Upper lobe of left lung (tissue), 4 donors: ENCODE measurements around the gene LRRC17.

Experiments used
- EP300 ChIP-seq, 4 donors: sonication (generic); formaldehyde crosslinking; IDR thresholded peaks; one replicate each; pipeline ENCODE4 v1.5.1; 2017; ENCODE audit warnings: antibody characterized with exemption in 4 of 4, control low read depth in 2 of 4
- POLR2A ChIP-seq, 4 donors: fragments of 450-650 bp; IDR thresholded peaks; one replicate each; pipeline ENCODE4 v1.5.1; 2016 to 2017; ENCODE audit warnings: antibody characterized with exemption in 4 of 4, mild to moderate bottlenecking in 2 of 4

GRCh38 chr7:102981451-102981850 is 68.7 kb downstream of the LRRC17 start:
- TF ChIP-seq POLR2A (IDR thresholded peaks at IDR 0.05), result no peak
- no peak for TF ChIP-seq EP300 (IDR thresholded peaks at IDR 0.05)
